ENCODE results near the gene RAB40C.

Gene RAB40C

DNA sequence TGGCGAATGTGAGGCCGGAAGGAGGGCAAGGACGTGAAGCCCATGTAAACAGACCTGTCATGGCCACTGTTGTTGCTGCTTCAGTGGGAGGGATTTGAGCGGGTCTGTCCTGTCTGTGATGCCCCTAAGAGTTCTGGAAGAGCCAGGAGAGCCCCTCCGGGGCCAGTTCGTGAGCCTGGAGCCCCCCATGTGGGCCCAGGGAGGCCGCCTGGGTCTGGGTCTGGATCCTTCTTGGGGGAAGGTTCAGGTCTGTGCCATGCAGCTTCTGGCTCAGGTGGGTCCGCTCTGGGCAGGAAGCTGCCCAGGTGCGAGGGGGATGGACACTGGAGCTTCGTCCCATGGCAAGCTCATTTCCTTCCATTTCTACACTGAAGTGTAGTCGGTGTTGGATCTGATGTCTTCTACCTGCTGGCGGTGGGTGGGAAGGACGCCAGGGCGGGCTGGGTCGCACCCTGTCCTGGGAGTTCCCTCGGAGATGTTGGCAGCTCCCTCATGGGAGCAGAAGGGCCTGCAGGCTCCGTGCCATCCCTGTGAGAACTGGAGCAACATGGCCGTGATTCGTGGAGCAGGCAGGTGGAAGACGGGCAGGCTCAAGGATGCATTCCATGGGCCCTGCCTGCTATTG lies 29.7 kb downstream of the RAB40C start:
- no peak for DNase-seq

GRCh38 chr16:620700-621525 lies 31.0 kb downstream of the RAB40C start:
- no peak for DNase-seq

DNA sequence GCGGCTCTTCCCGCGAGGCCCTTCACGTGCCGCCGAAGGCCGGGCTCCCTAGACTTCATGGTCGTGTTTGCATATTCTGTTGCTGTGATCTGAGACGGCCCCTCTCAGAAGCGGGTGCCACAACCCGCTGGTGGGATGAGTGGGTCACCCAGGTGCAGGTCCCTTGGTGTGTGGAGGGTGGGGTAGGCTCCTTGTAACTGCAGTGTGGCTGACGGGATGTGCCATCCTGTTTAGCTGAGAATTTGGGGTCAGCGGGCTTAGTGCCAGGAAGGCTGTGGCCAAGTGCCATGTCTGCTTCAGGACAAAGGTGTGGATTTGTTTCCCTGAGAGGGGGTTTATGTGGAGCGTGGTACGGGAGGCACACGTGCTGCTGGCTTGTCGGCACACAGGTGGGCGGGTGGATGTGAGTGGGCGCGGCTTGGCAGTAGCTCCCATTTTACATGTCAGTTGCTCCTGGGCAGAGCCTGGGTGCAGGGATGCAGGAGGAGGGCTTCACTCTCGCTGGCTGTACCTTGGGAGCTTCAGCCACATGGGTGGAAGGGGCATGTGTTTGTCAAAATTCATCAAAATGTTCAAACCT lies 31.8 kb downstream of the RAB40C start:
- DNase-seq = no peak

DNA sequence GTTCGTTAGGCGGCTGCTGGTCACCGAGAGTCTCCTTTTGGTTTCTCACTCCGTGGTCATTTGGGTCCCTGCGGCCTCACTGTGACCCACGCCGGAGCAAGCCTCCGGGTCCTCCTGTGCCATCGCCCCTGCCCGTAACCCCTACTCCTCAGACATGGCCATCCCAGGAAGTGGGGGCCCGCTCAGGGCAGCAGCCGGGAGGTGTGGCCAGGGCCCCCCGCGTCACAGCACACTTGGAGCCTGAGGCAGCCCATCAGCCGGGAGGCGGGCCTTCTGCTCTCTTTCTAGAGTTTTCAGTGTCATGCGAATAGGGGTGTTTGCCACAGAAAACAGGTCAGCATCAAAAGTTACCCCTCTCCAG lies 33.0 kb downstream of the RAB40C start:
- DNase-seq = no peak

DNA sequence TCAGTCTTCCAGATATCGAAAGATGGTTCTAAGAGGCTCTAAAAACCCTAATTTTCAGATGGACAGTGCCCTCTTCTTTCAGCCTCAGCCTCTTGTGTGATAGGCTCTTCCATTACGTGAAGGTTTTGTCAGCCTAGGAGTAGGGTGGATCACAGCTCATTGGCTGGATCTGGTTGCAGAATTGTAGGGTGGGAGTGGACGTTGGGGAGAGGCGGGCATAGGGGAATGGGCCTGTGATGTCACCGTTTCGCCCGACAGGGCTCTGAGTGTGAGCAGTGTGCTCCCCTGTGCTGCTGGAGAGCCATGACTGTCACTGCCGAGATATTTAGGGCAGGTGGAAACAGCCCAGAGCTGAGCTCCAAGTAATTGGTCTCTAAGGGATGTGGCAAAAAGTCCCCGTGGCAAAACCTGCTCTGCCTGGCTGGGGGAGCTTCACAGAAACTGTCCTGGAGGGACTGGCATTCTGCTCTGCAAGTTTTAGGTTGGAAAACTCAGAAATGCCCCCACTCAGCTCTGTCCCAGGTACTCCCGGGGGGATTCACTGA lies 34.7 kb downstream of the RAB40C start:
- no peak for DNase-seq

DNA sequence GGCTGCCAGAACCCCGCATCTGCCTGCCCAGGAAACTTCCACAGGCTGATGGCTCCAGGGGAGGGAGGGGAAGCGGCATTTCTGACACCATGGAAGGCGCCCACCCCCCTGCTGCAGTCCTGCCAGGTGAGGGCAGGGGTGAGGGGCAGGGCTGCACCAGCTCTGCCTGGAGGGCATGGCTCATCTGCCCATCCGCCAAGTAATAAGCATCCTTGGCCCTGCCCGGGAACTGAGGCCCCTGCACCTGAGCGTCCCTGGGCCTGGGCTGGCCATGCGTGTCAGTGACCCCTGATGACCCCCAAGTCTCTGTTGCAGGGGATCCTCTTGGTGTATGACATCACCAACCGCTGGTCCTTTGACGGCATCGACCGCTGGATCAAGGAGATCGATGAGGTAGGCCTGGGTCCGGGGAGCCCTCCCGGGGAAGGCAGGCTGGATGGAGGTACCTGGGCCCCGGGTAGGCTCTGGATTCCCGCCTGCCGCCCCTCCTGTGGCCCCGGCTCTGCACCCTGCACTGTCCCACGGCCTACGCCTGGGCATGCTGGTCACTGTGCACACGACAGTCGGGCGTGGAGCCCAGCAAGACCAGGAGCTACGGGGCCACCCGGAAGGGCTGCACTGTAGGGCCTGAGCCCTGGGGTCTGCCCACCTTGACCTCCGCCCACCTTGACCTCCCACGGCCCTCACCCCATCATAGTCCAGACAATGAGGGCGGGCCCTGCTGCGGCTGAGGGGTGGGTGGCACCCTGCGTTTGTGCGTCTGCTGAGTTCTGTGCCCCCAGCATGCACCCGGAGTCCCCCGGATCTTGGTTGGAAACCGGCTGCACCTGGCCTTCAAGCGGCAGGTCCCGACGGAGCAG lies 35.5 kb downstream of the RAB40C start:
- DNase-seq = no peak

GRCh38 chr16:625977-626765 lies 36.3 kb downstream of the RAB40C start:
- no peak for DNase-seq

GRCh38 chr16:626787-627453 lies 37.1 kb downstream of the RAB40C start:
- no peak for DNase-seq

DNA sequence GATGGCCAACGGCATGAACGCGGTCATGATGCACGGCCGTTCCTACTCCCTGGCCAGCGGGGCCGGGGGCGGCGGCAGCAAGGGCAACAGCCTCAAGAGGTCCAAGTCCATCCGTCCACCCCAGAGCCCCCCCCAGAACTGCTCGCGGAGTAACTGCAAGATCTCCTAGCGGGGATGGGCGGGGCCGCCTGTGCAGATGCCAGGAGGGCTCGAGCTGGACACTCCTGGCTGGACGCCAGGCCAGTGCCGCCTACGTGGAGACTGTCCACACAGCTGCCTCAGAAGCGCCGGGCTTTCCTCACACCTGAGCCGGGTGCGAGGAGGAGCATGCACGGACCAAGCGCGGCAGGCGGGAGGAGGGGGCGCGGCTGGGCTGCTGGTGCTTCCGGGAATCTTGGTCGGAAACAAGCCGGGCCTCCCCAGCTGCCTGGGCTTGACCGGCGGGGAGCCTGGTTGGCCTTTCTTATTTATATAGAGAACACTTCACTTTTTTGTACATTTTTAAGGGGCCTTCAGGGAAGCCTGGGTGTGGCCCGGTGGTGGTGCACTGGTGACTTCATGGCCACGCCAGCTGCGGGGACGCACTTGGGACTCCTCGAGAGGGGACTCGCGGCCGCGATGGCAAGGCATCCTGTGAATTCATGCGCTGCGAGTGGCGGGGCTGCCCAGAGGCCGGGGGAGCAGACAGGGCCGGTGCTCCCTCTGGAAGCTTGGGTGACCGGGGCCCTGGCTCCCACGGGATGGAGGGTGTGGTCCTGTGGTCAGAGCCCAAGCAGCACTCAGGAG lies 37.8 kb downstream of the RAB40C start:
- no peak for DNase-seq

- DNase-seq = no peak
These were observed 38.6 kb downstream of the RAB40C start for GRCh38 chr16:628321-629061.

DNA sequence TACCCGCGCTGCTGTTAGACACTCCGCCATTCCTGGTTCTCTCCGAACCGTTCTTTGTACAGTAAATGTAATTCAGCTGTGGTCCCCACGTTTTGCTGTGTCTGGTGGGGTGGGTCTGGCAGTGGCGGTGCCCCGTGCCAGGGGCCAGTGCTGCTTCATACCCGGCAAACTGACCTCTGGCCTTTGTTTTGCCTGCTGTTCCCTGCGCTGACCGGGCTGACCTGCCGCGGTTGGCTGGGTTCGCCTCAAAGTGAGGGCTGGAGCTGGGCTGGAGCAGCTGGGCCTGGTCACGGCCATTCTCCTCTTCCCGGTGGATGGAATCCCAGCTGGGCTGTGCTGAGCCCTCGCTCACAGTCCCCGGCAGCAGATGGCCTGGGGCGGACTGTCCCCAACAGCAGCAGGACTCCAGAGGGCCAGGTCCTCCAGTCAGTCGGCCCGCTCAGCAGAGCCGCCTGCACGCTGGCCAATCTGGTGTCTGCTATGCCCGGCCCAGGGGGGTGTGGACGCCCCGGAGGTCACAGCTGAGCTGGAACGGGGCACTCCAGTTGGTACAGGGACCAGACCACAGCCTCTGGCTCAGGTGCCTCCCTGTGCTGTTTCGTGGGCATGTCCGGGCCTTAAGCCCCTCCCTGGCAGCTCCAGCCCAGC lies 39.4 kb downstream of the RAB40C start:
- DNase-seq = no peak

- no peak for DNase-seq
These were observed 40.0 kb downstream of the RAB40C start for GRCh38 chr16:629833-630248.

DNA sequence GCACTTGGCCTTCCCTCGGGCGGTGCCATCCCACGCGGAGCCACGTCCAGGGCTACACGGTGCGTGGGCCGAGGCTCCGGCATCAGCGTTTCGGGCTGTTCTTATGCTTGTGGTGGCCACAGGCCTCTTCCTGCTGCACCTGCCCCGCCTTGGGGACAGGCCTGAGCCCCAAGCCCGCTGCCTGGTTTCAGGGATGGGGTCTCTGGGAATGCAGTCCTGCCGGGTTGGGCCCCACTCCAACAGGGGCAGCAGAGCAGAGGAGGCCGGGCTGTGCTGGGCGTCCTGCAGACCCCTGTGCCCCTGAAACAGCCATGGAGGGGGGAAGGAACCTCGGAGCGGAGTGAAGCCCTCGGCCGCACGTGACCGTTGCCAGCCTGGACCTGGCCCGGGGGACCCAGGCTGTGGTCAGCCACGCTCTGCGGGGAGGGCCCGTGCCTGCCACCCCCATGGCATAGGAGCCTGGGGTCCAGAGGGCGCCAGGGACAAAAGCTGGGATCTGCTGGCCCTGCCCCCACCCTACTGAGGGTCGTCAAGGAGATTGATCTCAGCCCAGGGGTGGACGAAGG lies 40.5 kb downstream of the RAB40C start:
- DNase-seq = no peak

DNA sequence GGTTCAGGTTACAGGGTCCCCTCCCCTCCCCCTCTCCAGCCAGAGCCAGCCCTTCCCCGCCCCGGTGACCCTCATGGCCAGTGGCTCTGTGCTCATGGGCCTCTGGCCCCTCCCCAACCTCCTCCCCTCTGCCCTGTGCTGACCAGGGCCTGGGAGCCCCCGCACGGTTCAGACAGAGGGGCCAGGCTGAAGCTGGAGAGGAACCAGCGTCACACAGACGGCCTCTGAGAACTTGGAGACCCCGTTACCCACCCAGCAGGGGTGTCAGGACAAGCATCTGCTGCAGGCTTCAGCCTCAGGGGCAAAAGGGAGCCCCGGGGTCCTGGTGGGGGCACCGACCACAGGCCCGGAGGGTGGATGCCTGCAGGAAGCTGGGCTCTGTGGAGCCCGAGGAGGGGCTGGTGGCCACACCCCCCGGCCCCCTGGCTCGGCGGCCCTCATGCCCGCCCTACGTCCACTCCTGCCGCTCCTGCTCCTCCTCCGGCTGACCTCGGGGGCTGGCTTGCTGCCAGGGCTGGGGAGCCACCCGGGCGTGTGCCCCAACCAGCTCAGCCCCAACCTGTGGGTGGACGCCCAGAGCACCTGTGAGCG lies 41.0 kb downstream of the RAB40C start, which contains the start of gene WFIKKN1:
TSS of gene WFIKKN1 (plus strand) at position 171 of the 591 bp plus-strand sequence. CDS start at position 440, 269 bp downstream.
- DNase-seq = no peak

DNA sequence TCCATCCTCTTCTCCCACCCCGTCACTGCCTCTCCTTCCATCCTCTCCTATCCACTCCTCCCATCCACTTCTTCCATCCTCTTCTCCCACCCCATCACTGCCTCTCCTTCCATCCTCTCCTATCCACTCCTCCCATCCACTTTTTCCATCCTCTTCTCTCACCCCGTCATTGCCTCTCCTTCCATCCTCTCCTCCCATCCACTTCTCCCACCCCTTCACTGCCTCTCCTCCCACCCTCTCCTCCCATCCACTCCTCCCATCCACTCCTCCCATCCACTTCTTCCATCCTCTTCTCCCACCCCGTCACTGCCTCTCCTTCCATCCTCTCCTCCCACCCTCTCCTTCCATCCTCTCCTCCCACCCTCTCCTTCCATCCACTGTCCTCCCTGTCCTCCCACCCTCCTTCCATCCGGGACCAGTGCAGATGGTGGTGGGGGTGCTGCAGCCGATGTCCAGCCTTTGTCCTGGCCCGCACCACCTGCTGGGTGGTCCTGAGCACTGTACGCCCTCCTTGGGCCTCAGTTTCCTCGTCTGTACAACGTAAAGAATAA lies 42.0 kb downstream of the RAB40C start:
- DNase-seq = no peak

DNA sequence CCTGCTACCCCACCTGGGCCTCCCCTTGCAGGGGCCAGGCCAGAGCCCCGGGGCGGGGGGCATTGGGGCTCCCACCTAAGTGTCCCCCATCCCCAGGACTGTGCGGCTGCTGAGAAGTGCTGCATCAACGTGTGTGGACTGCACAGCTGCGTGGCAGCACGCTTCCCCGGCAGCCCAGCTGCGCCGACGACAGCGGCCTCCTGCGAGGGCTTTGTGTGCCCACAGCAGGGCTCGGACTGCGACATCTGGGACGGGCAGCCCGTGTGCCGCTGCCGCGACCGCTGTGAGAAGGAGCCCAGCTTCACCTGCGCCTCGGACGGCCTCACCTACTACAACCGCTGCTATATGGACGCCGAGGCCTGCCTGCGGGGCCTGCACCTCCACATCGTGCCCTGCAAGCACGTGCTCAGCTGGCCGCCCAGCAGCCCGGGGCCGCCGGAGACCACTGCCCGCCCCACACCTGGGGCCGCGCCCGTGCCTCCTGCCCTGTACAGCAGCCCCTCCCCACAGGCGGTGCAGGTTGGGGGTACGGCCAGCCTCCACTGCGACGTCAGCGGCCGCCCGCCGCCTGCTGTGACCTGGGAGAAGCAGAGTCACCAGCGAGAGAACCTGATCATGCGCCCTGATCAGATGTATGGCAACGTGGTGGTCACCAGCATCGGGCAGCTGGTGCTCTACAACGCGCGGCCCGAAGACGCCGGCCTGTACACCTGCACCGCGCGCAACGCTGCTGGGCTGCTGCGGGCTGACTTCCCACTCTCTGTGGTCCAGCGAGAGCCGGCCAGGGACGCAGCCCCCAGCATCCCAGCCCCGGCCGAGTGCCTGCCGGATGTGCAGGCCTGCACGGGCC lies 42.8 kb downstream of the RAB40C start:
- no peak for DNase-seq
